IMR-90 (cell line): ENCODE measurements around the gene LRP1B. TPM values are rescaled to one million over a fixed set of nuclear protein-coding genes. Genes with fewer than 3 reads are reported as not detected.
A peak's percentile ranks its signal among the peaks of the same experiment; 100 is the strongest.

Experiments used
- ATAC-seq: fragments of 200-7000 bp; cut with Tn5 transposase; 2 replicates; pipeline ENCODE4 v1.9.1; 2020; ENCODE audit warnings: low read depth, mild to moderate bottlenecking, moderate library complexity
- BruUV-seq: library from RNA; stranded (reverse); fragments of 400-500 nt; replicated peaks from 2 replicates; lab custom pipeline; 2021; lab: Mats Ljungman, UMichigan
- CTCF ChIA-PET: fragments of 300-600 bp; formaldehyde crosslinking; extraction: SDS; loops from one replicate; lab custom pipeline; 2021; ENCODE audit warnings: antibody characterized with exemption; lab: Yijun Ruan, JAX
- POLR2A ChIA-PET: fragments of 300-600 bp; sonication (Branson Sonifier 250); formaldehyde crosslinking; loops from one replicate; lab custom pipeline; 2022; ENCODE audit warnings: antibody characterized with exemption; ENCODE audit not compliant: unreplicated experiment; lab: Charles Lee
- DNase-seq: peaks from one replicate; pipeline ENCODE4 v3.0.0; 2013
- H2AFZ ChIP-seq: replicated peaks from 2 replicates; pipeline ENCODE3; 2013; ENCODE audit warnings: low read length, mild to moderate bottlenecking; ENCODE audit not compliant: poor library complexity
- H2AK5ac ChIP-seq: 2 replicates; pipeline ENCODE4 v1.6.1; 2013; ENCODE audit warnings: low read depth, low read length, inconsistent platforms
- H2AK9ac ChIP-seq: replicated peaks from 2 replicates; pipeline ENCODE3; 2013; ENCODE audit warnings: mild to moderate bottlenecking, low read depth, low read length, moderate library complexity; ENCODE audit not compliant: poor library complexity
- H2BK120ac ChIP-seq: 2 replicates; pipeline ENCODE4 v1.6.1; 2013; ENCODE audit warnings: low read depth, low read length, inconsistent platforms
- H2BK15ac ChIP-seq: 3 replicates; pipeline ENCODE4 v1.6.1; 2013; ENCODE audit warnings: low read depth, low read length, inconsistent platforms
- H2BK20ac ChIP-seq: 2 replicates; pipeline ENCODE4 v1.6.1; 2013; ENCODE audit warnings: low read depth, mild to moderate bottlenecking, inconsistent platforms, low read length, moderate library complexity
- H2BK5ac ChIP-seq: 2 replicates; pipeline ENCODE4 v1.6.1; 2013; ENCODE audit warnings: mild to moderate bottlenecking, low read depth, low read length, inconsistent platforms; ENCODE audit not compliant: poor library complexity, severe bottlenecking
- H3K14ac ChIP-seq: replicated peaks from 2 replicates; pipeline ENCODE4 v1.6.1; 2013; ENCODE audit warnings: low read depth, low read length, inconsistent platforms
- H3K18ac ChIP-seq: 2 replicates; pipeline ENCODE4 v1.6.1; 2013; ENCODE audit warnings: low read depth, low read length, control low read depth
- H3K23ac ChIP-seq: 2 replicates; pipeline ENCODE4 v1.6.1; 2013; ENCODE audit warnings: low read depth, low read length, inconsistent platforms
- H3K27ac ChIP-seq: 2 replicates; pipeline ENCODE4 v1.5.1; 2013; ENCODE audit warnings: mild to moderate bottlenecking, control low read depth, low read length; ENCODE audit not compliant: insufficient read depth
- H3K27me3 ChIP-seq: 2 replicates; pipeline ENCODE4 v1.6.1; 2013; ENCODE audit warnings: low read length; ENCODE audit not compliant: control insufficient read depth, insufficient read depth
- H3K36me3 ChIP-seq: 2 replicates; pipeline ENCODE4 v1.6.1; 2013; ENCODE audit warnings: low read length, mixed read lengths; ENCODE audit not compliant: control insufficient read depth, insufficient read depth
- H3K4ac ChIP-seq: 2 replicates; pipeline ENCODE4 v1.6.1; 2013; ENCODE audit warnings: low read depth, low read length, inconsistent platforms
- H3K4me1 ChIP-seq: 2 replicates; pipeline ENCODE4 v1.6.1; 2013; ENCODE audit warnings: low read length, mixed read lengths; ENCODE audit not compliant: control insufficient read depth, insufficient read depth
- H3K4me2 ChIP-seq: 2 replicates; pipeline ENCODE4 v1.6.1; 2013; ENCODE audit warnings: low read depth, mild to moderate bottlenecking, control low read depth, low read length, moderate library complexity
- H3K4me3 ChIP-seq: 2 replicates; pipeline ENCODE4 v1.5.1; 2013; ENCODE audit warnings: low read depth, mild to moderate bottlenecking, control low read depth, low read length, moderate library complexity; ENCODE audit not compliant: insufficient read depth
- H3K56ac ChIP-seq: 2 replicates; pipeline ENCODE4 v1.6.1; 2013; ENCODE audit warnings: low read length, inconsistent platforms; ENCODE audit not compliant: insufficient read depth; ENCODE audit errors: extremely low read depth
- H3K79me1 ChIP-seq, 2 experiments: 2 replicates each; pipeline ENCODE4 v1.6.1; 2013; ENCODE audit warnings: low read length in 2 of 2, inconsistent platforms in 1 of 2, low read depth in 1 of 2
- H3K9ac ChIP-seq: 2 replicates; pipeline ENCODE4 v1.6.1; 2013; ENCODE audit warnings: low read depth, low read length, control low read depth
- H3K9me1 ChIP-seq: 2 replicates; pipeline ENCODE4 v1.6.1; 2013; ENCODE audit warnings: low read length, inconsistent platforms; ENCODE audit not compliant: insufficient read depth
- H3K9me3 ChIP-seq: 2 replicates; pipeline ENCODE4 v1.6.1; 2013; ENCODE audit warnings: low read length; ENCODE audit not compliant: control insufficient read depth, insufficient read depth
- H4K20me1 ChIP-seq: 2 replicates; pipeline ENCODE4 v1.6.1; 2013; ENCODE audit warnings: low read length, inconsistent platforms; ENCODE audit not compliant: insufficient read depth
- H4K5ac ChIP-seq: 2 replicates; pipeline ENCODE4 v1.6.1; 2013; ENCODE audit warnings: mild to moderate bottlenecking, low read depth, low read length, control low read depth
- H4K8ac ChIP-seq, 2 experiments: 2 replicates each; pipeline ENCODE4 v1.6.1; 2013; ENCODE audit warnings: low read depth in 2 of 2, low read length in 2 of 2, control low read depth in 1 of 2, inconsistent platforms in 1 of 2
- H4K91ac ChIP-seq: 2 replicates; pipeline ENCODE4 v1.6.1; 2013; ENCODE audit warnings: low read depth, low read length, inconsistent platforms; ENCODE audit not compliant: insufficient read depth
- ELK1 ChIP-seq: fragments of 150-350 bp; IDR thresholded peaks from 2 replicates; pipeline ENCODE4 v1.6.1; 2016; ENCODE audit warnings: low read depth, mild to moderate bottlenecking, low read length, moderate library complexity, borderline replicate concordance
- FOS ChIP-seq: fragments of 150-350 bp; IDR thresholded peaks from 2 replicates; pipeline ENCODE4 v1.6.1; 2016; ENCODE audit warnings: low read depth, low read length
- MAFK ChIP-seq: IDR thresholded peaks from 2 replicates; pipeline ENCODE4 v1.6.1; 2012; ENCODE audit warnings: low read depth, low read length, improper control_type of control experiment
- MAZ ChIP-seq: IDR thresholded peaks from 2 replicates; pipeline ENCODE4 v1.6.1; 2012; ENCODE audit warnings: low read depth, mild to moderate bottlenecking, low read length, improper control_type of control experiment, moderate library complexity, borderline replicate concordance
- RAD21 ChIP-seq: IDR thresholded peaks from 2 replicates; pipeline ENCODE4 v1.6.1; 2012; ENCODE audit warnings: low read length, improper control_type of control experiment
- RFX5 ChIP-seq: IDR thresholded peaks from 2 replicates; pipeline ENCODE4 v1.8.0; 2012; ENCODE audit warnings: low read depth, mild to moderate bottlenecking, low read length, moderate library complexity
- WGBS, 2 experiments: methylation state at CpG; one replicate each; pipeline versions ENCODE4 v1.1.5 to v1.1.7; 2013; ENCODE audit warnings: missing lambda C conversion rate in 2 of 2; ENCODE audit not compliant: insufficient read length in 1 of 2; ENCODE audit errors: extremely low coverage in 2 of 2; 5-methylcytosine and 5-hydroxymethylcytosine counted together
- dilution Hi-C: fragments of 300-500 bp; cut with HindIII; formaldehyde crosslinking; loops from one replicate; pipeline ENCODE4 v1.14.3; 2018; ENCODE audit warnings: low sequenced_read_pairs; ENCODE audit not compliant: unreplicated experiment
- in situ Hi-C: fragments of 300-500 bp; cut with MboI; formaldehyde crosslinking; loops from 3 replicates; pipeline ENCODE4 v1.14.3; 2019; ENCODE audit warnings: low sequenced_read_pairs, inconsistent platforms, mixed read lengths
- intact Hi-C: fragments of 100-400 bp; cut with micrococcal nuclease; formaldehyde crosslinking; loops from 2 replicates; pipeline ENCODE4 v1.10.0; 2022
- polyA plus RNA-seq, 3 experiments: library from polyadenylated mRNA; depleted of rRNA; stranded (reverse); fragments of >200 nt; gene quantifications; 2 replicates each; pipeline ENCODE4 v1.2.3, GENCODE V29; 2012; ENCODE audit warnings: low replicate concordance in 1 of 3
- total RNA-seq: library from RNA; depleted of rRNA; stranded (reverse); fragments of >200 nt; gene quantifications from 2 replicates; pipeline ENCODE4 v1.2.3, GENCODE V29; 2012

Gene LRP1B
- total and polyA plus RNA-seq, 2 of the 4 experiments (the other 2 are of a cell fraction): under 0.01 to 0.02 TPM

GRCh38 chr2:140630557-140630956 is 1500.3 kb downstream of the LRP1B start:
- no peak for ATAC-seq
- no peak overlapping the region for H4K5ac ChIP-seq
- H2BK5ac ChIP-seq: no peak overlapping the region
- H4K91ac ChIP-seq: no peak overlapping the region
- no peak for DNase-seq
- H3K27me3 ChIP-seq: no peaks in the 10 kb centered on the region
- H3K23ac ChIP-seq: no peak overlapping the region
- H3K36me3 ChIP-seq: no peaks in the 10 kb centered on the region
- CTCF ChIA-PET: no interaction called here
- no peak overlapping the region for H3K18ac ChIP-seq
- dilution Hi-C loops: no loop called here
- in situ Hi-C loops: no loop called here
- H2AFZ ChIP-seq: no peak overlapping the region
- no peak overlapping the region for H2AK5ac ChIP-seq
- H3K4me2 ChIP-seq: no peak overlapping the region
- no TSS peak for BruUV-seq
- no peaks in the 10 kb centered on the region for H3K79me1 ChIP-seq
- H3K4me3 ChIP-seq: no peak overlapping the region
- no peaks in the 10 kb centered on the region for H3K4me1 ChIP-seq
- H3K9ac ChIP-seq: no peak overlapping the region
- POLR2A ChIA-PET: no interaction called here
- no CpG with 5 or more reads among the region's 4 CpGs for WGBS, 2 experiments
- no peak overlapping the region for H3K56ac ChIP-seq
- no peak overlapping the region for H2BK120ac ChIP-seq
- intact Hi-C loops: no loop called here
- no peak overlapping the region for H3K14ac ChIP-seq
- H3K27ac ChIP-seq: no peak overlapping the region
- H2AK9ac ChIP-seq: no peak overlapping the region
- no peaks in the 10 kb centered on the region for H3K9me1 ChIP-seq
- TF ChIP-seq ELK1: no peak
- no peak for TF ChIP-seq RFX5
- TF ChIP-seq MAFK: peak; percentile 46
- TF ChIP-seq RAD21: no peak
- no peak for TF ChIP-seq FOS
- no peak for TF ChIP-seq MAZ
- H2BK20ac ChIP-seq: no peak overlapping the region
- no peak overlapping the region for H4K8ac ChIP-seq
- no peak overlapping the region for H2BK15ac ChIP-seq
- H4K20me1 ChIP-seq: no peaks in the 10 kb centered on the region
- H3K4ac ChIP-seq: no peak overlapping the region
- no peaks in the 10 kb centered on the region for H3K9me3 ChIP-seq
